AG09309 (cell line): ENCODE data around the gene EVA1A.

Experiments used
- DNase-seq: peaks from one replicate; pipeline ENCODE4 v3.0.0-alpha.2; 2010; ENCODE audit warnings: low read depth
- H3K4me3 ChIP-seq: 2 replicates; pipeline ENCODE4 v1.5.1; 2011; ENCODE audit warnings: mild to moderate bottlenecking, low read depth, low read length, moderate library complexity; ENCODE audit not compliant: control insufficient read depth
- TF ChIP-seq, protein P1 (sequence below): IDR thresholded peaks from 2 replicates; pipeline ENCODE4 v1.5.1; 2011; ENCODE audit warnings: mild to moderate bottlenecking, low read depth, low read length, inconsistent platforms; ENCODE audit not compliant: insufficient read depth, control insufficient read depth; ENCODE audit errors: missing control alignments

Gene EVA1A

DNA sequence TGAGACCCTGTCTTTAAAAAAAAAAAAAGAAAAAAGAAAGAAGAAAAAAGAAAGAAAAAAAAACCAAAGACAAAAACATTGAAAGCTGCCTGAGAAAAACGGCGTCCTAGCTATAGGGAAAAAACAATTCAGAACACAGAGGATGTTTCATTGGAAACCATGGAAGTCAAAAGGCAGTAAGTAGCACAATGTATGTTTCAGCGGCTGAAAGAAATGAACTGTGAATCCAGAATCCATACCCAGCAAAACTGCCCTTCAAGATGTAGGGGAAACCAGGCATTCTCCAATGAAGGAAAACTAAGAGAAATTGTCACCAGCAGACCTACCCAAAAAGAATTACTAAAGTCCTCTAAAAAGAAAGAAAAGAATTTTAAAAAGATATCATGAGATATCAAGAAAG, 27.6 kb downstream of the EVA1A start:
- H3K4me3 ChIP-seq = no peak overlapping the region
- DNase-seq = no peak
- TF ChIP-seq, protein P1, sequence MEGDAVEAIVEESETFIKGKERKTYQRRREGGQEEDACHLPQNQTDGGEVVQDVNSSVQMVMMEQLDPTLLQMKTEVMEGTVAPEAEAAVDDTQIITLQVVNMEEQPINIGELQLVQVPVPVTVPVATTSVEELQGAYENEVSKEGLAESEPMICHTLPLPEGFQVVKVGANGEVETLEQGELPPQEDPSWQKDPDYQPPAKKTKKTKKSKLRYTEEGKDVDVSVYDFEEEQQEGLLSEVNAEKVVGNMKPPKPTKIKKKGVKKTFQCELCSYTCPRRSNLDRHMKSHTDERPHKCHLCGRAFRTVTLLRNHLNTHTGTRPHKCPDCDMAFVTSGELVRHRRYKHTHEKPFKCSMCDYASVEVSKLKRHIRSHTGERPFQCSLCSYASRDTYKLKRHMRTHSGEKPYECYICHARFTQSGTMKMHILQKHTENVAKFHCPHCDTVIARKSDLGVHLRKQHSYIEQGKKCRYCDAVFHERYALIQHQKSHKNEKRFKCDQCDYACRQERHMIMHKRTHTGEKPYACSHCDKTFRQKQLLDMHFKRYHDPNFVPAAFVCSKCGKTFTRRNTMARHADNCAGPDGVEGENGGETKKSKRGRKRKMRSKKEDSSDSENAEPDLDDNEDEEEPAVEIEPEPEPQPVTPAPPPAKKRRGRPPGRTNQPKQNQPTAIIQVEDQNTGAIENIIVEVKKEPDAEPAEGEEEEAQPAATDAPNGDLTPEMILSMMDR = no peak

DNA sequence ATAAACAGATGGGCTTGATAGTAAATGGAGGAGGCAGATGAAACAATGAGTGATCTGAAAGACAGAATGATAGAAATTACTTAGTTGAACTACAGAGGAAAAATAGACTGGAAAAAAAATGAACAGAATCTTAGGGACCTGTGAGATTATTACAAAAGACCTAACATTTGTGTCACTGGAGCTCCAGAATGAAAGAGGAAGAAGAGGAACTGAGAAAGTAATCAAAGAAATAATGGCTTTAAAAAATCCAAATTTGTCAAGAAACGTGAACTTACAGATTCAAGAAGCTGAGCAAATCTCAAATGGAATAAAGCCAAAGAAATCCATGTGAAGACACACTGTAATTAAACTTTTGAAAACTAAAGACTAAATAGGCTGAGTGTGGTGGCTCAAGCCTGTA, 28.3 kb downstream of the EVA1A start:
- TF ChIP-seq, protein P1 = no peak
- H3K4me3 ChIP-seq = no peak overlapping the region
- DNase-seq = no peak

DNA sequence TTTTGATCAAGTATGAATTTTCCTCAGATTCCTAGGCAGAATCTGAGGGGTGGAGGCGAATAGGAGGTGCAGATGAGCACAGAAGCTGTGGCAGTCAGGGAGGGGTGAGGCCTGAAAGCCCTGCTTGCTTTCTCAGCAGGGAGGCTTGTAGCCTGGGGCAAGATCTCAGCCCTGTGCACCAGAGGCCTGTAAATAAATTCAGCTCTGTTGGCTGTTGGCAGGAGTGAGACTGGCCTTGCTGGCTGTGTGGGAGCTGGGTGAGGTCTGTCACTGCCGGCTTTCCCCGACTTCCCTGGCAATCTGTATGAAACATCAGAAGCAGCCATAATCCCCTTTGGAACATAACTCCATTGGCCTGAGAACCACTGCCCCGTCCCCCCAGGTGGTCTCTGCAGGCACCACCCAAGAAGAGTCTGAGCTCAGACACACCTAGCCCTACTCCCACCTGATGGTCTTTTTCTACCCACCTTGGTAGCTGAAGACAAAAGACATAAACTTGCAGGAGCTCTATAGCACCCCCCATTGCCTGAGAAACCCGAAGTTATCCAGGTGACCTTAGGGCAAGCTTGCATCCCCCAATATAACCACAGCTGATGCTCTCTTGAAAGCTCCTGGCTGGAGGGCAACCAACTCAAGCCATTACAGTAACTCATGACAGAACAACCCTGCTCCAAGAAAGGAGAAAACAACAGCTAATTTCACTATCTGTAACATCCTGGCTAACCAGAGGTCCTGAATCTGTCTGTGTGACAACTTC, 32.3 kb downstream of the EVA1A start:
- TF ChIP-seq, protein P1 = no peak
- no peak for DNase-seq
- H3K4me3 ChIP-seq = no peak overlapping the region

DNA sequence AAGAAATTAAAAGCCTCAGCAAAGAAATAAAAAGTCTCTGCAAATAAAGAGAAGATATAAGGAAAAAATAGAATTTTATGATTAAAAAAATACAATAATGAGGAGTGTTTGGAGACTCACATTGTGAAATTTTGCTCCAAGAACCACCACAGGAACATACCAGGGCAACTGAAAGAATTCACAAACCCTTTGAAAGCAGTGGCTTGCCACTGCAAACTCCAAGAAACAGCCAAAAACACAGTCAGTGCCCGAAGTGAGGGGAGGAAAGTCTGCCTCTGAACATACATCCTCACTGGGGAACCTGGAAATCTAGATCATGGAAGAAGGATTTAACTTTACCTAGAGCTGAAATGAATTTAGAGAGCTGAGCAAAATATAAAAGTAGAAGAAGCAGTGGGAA, 33.1 kb downstream of the EVA1A start:
- TF ChIP-seq, protein P1 = no peak
- H3K4me3 ChIP-seq = no peak overlapping the region
- DNase-seq = no peak

DNA sequence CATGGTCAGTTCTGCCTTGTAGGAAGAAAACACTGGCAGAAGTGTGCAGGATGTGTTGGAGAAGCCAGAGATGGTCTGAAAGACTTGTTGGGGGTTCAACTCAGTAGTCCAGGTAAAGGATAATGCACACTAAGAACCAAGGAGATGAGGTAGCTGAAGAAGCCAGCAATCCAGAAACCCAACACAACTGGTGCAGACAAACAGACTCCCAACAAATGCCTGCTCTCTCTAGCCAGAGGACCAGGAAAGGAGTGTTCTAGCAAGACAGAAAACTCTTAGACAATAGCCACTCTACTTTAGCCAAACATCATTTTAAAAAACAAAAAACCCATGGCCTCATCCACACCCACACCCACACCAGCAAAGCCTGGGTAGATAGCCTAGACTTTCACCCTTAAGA, 33.9 kb downstream of the EVA1A start:
- no peak overlapping the region for H3K4me3 ChIP-seq
- no peak for DNase-seq
- TF ChIP-seq, protein P1 = no peak

DNA sequence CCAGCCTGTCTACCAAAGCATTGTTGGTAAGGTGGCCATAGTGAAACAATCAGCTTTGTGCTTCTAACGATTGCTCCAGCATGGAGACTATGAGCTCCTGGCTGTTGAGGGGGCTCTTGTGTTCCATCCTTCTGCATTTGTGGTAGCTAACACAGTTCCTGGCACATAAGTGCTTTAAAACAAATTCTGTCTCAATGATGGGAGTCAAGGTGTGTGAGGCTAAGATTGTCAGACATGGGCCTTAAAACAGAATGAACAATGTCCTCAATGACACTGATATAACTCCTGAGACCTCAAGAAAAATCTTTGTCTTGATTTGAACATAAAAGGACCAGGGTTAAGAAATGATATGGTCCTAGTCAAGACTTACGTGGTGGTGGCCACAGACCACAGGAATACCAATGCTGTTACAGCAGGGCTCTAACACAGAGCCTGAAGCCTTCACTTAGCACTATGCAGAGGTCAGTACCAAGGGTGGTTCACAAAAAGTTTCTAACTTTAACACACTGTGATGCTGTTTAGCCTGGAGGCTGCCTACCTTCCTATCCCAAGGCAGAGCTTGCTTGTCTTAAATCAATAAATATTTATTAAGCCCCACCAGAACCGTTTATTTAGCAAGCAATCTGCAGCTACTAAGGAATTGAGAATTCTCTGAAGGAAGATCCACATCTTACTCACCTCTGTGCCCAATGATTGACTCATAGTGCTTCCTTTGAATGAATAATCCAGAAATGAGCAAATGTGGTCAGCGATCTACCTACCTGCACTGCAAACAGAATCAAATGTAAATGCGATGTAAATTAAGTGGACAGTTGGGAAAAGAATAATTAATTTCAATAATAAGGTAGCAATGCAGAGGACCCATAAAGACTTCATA, 35.1 kb downstream of the EVA1A start:
- H3K4me3 ChIP-seq = no peak overlapping the region
- DNase-seq = no peak
- TF ChIP-seq, protein P1 = no peak
